Smooth muscle cell (in vitro differentiated cells): ENCODE results near the gene EFNB3. TPM values are rescaled to one million over a fixed set of nuclear protein-coding genes. Genes with fewer than 3 reads are reported as not detected.

Experiments
- DNase-seq: peaks from one replicate; lab custom pipeline; 2025; ENCODE audit not compliant: unreplicated experiment; lab: John Stamatoyannopoulos, UW
- H2AFZ ChIP-seq: fragments of 200-600 bp; sonication (generic); 2 replicates; pipeline ENCODE4 v1.6.0; 2016; ENCODE audit warnings: antibody characterized with exemption, low read depth, mild to moderate bottlenecking
- H3F3A ChIP-seq: fragments of 200-600 bp; sonication (generic); 2 replicates; pipeline ENCODE4 v1.6.0; 2017; ENCODE audit warnings: antibody characterized with exemption, low read depth
- H3K27ac ChIP-seq: fragments of 200-600 bp; sonication (generic); 2 replicates; pipeline ENCODE4 v1.5.1; 2016; ENCODE audit warnings: low read depth, mild to moderate bottlenecking
- H3K27me3 ChIP-seq: fragments of 200-600 bp; sonication (generic); 2 replicates; pipeline ENCODE4 v1.6.1; 2016; ENCODE audit warnings: low read depth, mild to moderate bottlenecking
- H3K36me3 ChIP-seq: fragments of 200-600 bp; sonication (generic); 2 replicates; pipeline ENCODE4 v1.5.1; 2016; ENCODE audit warnings: low read depth
- H3K4me1 ChIP-seq: fragments of 200-600 bp; sonication (generic); 2 replicates; pipeline ENCODE4 v1.5.1; 2016; ENCODE audit warnings: low read depth
- H3K4me2 ChIP-seq: fragments of 200-600 bp; sonication (generic); 2 replicates; pipeline ENCODE4 v1.6.0; 2016; ENCODE audit warnings: mild to moderate bottlenecking
- H3K4me3 ChIP-seq: fragments of 200-600 bp; sonication (generic); 2 replicates; pipeline ENCODE4 v1.5.1; 2016; ENCODE audit warnings: mild to moderate bottlenecking
- H3K79me2 ChIP-seq: fragments of 200-600 bp; sonication (generic); 2 replicates; pipeline ENCODE4 v1.6.0; 2016; ENCODE audit warnings: low read depth, mild to moderate bottlenecking
- H3K9ac ChIP-seq: fragments of 200-600 bp; sonication (generic); 2 replicates; pipeline ENCODE4 v1.6.0; 2016; ENCODE audit warnings: low read depth
- H3K9me3 ChIP-seq: fragments of 200-600 bp; sonication (generic); replicated peaks from 2 replicates; pipeline ENCODE4 v1.5.1; 2016; ENCODE audit warnings: low read depth
- H4K20me1 ChIP-seq: fragments of 200-600 bp; sonication (generic); 2 replicates; pipeline ENCODE4 v1.6.0; 2016; ENCODE audit warnings: low read depth
- WGBS: methylation state at CpG from one replicate; pipeline ENCODE4 v1.1.7; 2016; ENCODE audit warnings: low lambda C conversion rate; 5-methylcytosine and 5-hydroxymethylcytosine counted together
- polyA plus RNA-seq: library from polyadenylated mRNA; unstranded; fragments of >200 nt; fragmentation: Nextera tagmentation; extraction: Ambion mirVana; gene quantifications from 2 replicates; pipeline ENCODE4 v1.2.1, GENCODE V29; 2016
- total RNA-seq: library from RNA; depleted of rRNA; stranded (reverse); fragments of >200 nt; gene quantifications from 2 replicates; pipeline ENCODE4 v1.2.3, GENCODE V29; 2014
- TF ChIP-seq, protein P1 (sequence below): fragments of 200-600 bp; sonication (generic); IDR thresholded peaks from 2 replicates; pipeline ENCODE4 v1.5.1; 2017; ENCODE audit warnings: borderline replicate concordance, mild to moderate bottlenecking, antibody characterized with exemption; ENCODE audit not compliant: insufficient read depth, poor library complexity, severe bottlenecking

EFNB3 gene
- total and polyA plus RNA-seq, 2 experiments from 2014 or later, result 4.8 to 6.7 TPM

DNA sequence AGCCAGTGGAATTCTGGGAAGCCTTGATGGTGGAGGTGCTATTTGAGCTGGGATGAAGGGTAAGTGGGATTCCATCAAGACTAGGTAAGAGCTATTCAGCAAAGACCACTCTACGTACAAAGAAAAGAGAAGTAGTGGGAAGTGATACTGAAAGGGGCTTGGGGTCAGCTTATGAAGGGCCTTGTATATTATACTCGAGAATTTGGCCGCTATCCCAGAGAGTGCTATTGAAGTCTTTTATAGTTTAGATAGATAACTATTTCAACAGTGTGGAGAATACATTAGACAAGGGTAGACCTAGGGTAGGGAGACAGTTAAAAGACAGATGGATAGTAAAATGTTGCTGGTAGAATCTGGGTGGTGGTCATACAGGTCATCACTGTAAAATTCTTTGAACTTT is 22.9 kb downstream of the EFNB3 start:
- Histone ChIP-seq H3K27me3 (no peaks in the 10 kb centered on the region), H3K27ac (no peak overlapping the region), H3K36me3 (no peaks in the 10 kb centered on the region), H3K4me2 (no peak overlapping the region), H3K4me1 (no peaks in the 10 kb centered on the region), H3K4me3 (no peak overlapping the region), H2AFZ (no peak overlapping the region), H4K20me1 (no peaks in the 10 kb centered on the region), H3F3A (no peaks in the 10 kb centered on the region), H3K9me3 (no peaks in the 10 kb centered on the region), H3K79me2 (no peaks in the 10 kb centered on the region), H3K9ac (no peak overlapping the region)
- TF ChIP-seq, protein P1, sequence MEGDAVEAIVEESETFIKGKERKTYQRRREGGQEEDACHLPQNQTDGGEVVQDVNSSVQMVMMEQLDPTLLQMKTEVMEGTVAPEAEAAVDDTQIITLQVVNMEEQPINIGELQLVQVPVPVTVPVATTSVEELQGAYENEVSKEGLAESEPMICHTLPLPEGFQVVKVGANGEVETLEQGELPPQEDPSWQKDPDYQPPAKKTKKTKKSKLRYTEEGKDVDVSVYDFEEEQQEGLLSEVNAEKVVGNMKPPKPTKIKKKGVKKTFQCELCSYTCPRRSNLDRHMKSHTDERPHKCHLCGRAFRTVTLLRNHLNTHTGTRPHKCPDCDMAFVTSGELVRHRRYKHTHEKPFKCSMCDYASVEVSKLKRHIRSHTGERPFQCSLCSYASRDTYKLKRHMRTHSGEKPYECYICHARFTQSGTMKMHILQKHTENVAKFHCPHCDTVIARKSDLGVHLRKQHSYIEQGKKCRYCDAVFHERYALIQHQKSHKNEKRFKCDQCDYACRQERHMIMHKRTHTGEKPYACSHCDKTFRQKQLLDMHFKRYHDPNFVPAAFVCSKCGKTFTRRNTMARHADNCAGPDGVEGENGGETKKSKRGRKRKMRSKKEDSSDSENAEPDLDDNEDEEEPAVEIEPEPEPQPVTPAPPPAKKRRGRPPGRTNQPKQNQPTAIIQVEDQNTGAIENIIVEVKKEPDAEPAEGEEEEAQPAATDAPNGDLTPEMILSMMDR, result no peak
- WGBS, result 94% methylated on average over 3 of the region's 3 CpGs
- DNase-seq, result no peak

DNA sequence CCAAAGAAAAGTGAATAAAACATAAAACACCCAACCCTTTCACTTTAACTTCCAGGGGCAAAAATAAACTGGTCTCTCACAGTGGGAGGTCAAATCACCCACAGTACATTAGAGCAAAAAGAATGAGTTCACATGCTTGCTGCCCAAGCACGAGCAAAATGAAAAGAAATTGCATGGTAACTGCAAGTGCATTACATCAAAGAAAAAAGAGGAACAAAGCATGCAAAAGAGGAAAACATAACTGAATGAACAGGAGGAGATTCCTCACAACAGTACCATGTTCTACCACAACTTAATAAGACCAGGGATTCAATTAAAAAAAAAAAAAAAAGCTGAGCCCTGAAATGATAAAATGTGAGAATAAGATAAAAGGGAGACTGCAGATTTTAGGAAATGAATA is 24.8 kb downstream of the EFNB3 start:
- DNase-seq, result no peak
- Histone ChIP-seq H3K4me1 (no peaks in the 10 kb centered on the region), H3K4me2 (no peak overlapping the region), H3F3A (no peaks in the 10 kb centered on the region), H3K4me3 (no peak overlapping the region), H3K27me3 (peaks cover 6% of the 10 kb centered on the region), H3K79me2 (no peaks in the 10 kb centered on the region), H4K20me1 (no peaks in the 10 kb centered on the region), H2AFZ (no peak overlapping the region), H3K9ac (no peak overlapping the region), H3K36me3 (no peaks in the 10 kb centered on the region), H3K27ac (no peak overlapping the region), H3K9me3 (no peaks in the 10 kb centered on the region)
- WGBS, result 67% methylated on average over 1 of the region's 1 CpG
- TF ChIP-seq, protein P1, result no peak

DNA sequence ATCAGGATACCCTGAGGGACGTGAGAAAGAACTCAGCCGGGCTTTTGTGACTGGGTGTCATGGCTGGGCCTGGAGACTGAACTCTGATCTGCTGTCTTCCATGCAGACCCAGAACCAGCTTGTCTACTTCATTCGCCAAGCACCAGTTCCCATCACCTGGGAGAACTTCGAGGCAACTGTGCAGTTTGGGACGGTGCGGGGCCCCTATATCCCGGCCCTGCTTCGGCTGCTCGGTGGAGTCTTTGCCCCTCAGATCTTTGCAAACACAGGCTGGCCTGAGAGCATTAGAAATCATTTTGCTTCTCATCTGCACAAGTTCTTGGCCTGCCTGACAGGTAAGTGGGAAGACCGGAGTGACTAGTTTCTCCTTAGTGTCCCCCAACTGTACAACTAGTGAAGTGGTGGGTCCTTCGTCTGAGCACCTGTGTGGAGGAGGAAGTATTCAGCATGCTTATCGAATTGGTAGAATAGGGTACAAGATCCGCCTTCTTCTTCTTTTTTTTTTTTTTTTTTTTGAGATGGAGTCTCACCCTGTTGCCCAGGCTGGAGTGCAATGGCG is 28.1 kb downstream of the EFNB3 start:
- Histone ChIP-seq H3K4me1 (no peaks in the 10 kb centered on the region), H3K9ac (no peak overlapping the region), H3K79me2 (no peaks in the 10 kb centered on the region), H4K20me1 (no peaks in the 10 kb centered on the region), H3K27ac (no peak overlapping the region), H3K4me2 (no peak overlapping the region), H3K9me3 (no peaks in the 10 kb centered on the region), H3K27me3 (peaks cover 26% of the 10 kb centered on the region), H2AFZ (no peak overlapping the region), H3F3A (no peaks in the 10 kb centered on the region), H3K4me3 (no peak overlapping the region), H3K36me3 (no peaks in the 10 kb centered on the region)
- WGBS, result 92% methylated on average over 14 of the region's 14 CpGs
- DNase-seq, result no peak
- TF ChIP-seq, protein P1, result no peak

DNA sequence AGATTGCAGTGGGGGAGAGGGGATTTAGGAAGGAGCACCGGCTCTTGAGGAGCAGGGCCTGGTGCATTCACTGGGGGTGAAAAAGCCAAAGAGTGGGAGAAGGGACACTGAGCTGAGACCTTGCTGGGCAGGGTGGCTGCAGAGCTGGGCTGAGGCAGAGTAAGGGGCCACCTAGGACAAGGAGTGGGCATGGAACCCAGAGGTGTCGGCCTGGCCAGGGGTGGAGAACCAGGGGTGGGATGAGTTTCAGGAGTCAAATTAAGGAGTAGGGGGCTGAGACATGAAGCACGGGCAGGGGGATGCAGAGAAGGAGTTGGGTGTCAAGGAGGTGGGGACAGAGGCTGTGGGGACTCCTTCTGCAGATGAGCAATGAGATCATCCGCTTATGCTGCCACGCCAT is 32.6 kb downstream of the EFNB3 start:
- H3K36me3 ChIP-seq, result no peaks in the 10 kb centered on the region
- H3K27me3 ChIP-seq, result peaks cover 50% of the 10 kb centered on the region
- DNase-seq, result no peak
- TF ChIP-seq, protein P1, result no peak
- no peak overlapping the region for H3K4me3 ChIP-seq
- no peak overlapping the region for H3K4me2 ChIP-seq
- WGBS, result 87% methylated on average over 5 of the region's 5 CpGs
- no peaks in the 10 kb centered on the region for H4K20me1 ChIP-seq
- H2AFZ ChIP-seq, result no peak overlapping the region
- H3K9ac ChIP-seq, result no peak overlapping the region
- no peaks in the 10 kb centered on the region for H3K9me3 ChIP-seq
- no peaks in the 10 kb centered on the region for H3F3A ChIP-seq
- H3K4me1 ChIP-seq, result no peaks in the 10 kb centered on the region
- no peaks in the 10 kb centered on the region for H3K79me2 ChIP-seq
- no peak overlapping the region for H3K27ac ChIP-seq
